Measurements from ENCODE around the gene ZNF213. TPM values are rescaled to one million over a fixed set of nuclear protein-coding genes. Genes with fewer than 3 reads are reported as not detected.

ZNF213 gene
- total RNA-seq, 1 donor from 2014 or later = 13.4 TPM

GRCh38 chr16:3099395-3099731 lies 35.5 kb upstream of the ZNF213 start:
- Mint-ChIP-seq H3K4me1 (ENCODE audit: unreplicated experiment) (peaks cover 16% of the 10 kb centered on the region), H3K4me3 (ENCODE audit: unreplicated experiment) (no peak overlapping the region), H3K36me3 (ENCODE audit: unreplicated experiment) (no peaks in the 10 kb centered on the region), H3K9me3 (ENCODE audit: unreplicated experiment) (no peaks in the 10 kb centered on the region), H3K27me3 (ENCODE audit: unreplicated experiment) (peaks cover 17% of the 10 kb centered on the region), H3K27ac (ENCODE audit: unreplicated experiment) (no peak overlapping the region)
- DNase-seq (ENCODE audit: extremely low spot score, unreplicated experiment) = no peak
- TF ChIP-seq, protein P1, sequence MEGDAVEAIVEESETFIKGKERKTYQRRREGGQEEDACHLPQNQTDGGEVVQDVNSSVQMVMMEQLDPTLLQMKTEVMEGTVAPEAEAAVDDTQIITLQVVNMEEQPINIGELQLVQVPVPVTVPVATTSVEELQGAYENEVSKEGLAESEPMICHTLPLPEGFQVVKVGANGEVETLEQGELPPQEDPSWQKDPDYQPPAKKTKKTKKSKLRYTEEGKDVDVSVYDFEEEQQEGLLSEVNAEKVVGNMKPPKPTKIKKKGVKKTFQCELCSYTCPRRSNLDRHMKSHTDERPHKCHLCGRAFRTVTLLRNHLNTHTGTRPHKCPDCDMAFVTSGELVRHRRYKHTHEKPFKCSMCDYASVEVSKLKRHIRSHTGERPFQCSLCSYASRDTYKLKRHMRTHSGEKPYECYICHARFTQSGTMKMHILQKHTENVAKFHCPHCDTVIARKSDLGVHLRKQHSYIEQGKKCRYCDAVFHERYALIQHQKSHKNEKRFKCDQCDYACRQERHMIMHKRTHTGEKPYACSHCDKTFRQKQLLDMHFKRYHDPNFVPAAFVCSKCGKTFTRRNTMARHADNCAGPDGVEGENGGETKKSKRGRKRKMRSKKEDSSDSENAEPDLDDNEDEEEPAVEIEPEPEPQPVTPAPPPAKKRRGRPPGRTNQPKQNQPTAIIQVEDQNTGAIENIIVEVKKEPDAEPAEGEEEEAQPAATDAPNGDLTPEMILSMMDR (IDR thresholded peaks at IDR 0.05) = no peak

DNA sequence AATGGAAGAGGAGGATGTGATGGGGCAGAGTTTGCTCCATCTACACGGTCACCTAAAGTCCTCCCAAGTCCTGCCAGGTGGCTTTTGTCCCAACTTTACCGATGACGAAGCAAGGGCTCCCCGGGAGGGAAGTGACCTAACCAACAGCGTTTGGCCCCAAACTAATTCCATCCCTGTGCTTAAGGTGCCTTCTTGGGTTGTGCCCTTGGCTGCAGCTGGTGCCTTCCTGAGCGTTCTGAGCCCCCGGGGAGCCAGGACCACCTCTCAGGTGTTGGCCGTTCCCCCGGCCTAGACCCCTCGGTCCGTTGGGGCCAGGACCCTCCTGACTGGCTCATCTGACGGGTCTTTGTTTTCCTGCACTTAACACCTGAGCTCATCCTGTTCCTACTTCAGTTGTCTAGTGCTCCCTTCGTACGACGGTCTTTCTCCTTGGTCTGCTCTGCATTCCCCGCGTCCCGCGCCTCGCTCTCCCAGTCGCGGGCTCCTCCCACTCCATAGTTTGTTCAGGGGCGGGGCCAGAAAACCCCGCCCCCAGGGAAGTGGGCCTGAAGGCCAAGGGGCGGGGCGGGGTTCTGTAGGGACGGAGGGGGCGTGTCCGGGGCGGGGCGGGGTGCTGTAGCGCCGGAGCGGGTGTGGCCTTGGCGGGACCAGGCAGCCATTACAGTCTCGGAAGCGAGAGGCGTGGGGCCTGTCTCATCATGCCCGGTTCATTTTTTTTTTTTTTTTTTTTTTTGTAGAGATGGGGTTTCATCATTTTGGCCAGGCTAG lies 34.9 kb upstream of the ZNF213 start:
- Mint-ChIP-seq H3K4me1 (ENCODE audit: unreplicated experiment) (peaks cover 16% of the 10 kb centered on the region), H3K27me3 (ENCODE audit: unreplicated experiment) (peaks cover 17% of the 10 kb centered on the region), H3K36me3 (ENCODE audit: unreplicated experiment) (no peaks in the 10 kb centered on the region), H3K9me3 (ENCODE audit: unreplicated experiment) (no peaks in the 10 kb centered on the region), H3K27ac (ENCODE audit: unreplicated experiment) (no peak overlapping the region), H3K4me3 (ENCODE audit: unreplicated experiment) (peak overlapping the region; percentile 63)
- TF ChIP-seq, protein P1 (IDR thresholded peaks at IDR 0.05) = no peak
- DNase-seq (ENCODE audit: extremely low spot score, unreplicated experiment) = peak; percentile 94

DNA sequence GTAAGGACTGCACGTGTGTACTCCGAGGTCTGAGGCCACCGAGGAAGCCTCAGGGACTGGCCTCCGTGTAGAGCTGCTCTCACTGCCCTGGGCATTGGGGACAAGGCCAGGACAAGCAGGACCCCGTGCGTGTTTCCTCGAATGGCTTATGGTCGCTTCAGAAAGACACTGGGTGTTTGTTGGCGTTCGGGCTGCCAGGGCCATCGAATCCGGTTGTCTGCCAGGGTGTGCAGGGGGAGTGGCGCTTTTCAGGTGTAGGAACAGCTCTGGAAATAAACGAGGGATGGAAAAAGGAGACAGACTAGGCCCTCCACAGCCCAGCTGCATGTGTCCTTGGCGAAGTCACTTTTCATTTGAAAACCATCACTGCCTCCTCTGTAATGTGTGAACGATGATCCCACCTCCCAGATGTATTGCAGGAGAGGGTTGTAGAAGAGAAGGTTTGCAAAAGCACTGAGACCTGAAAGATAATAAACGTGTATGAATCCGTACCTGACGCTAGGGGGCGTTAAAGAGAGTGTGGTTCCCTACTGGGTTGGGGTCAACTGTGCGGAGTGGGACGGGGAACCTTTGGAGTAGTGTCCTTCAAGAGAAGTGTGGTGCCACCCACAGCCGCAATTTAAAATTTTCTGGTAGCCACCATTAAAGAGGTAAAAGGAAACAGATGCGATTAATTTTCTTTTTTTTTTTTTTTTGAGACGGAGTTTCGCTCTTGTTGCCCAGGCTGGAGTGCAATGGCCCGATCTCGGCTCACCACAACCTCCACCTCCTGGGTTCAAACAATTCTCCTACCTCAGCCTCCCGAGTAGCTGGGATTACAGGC lies 33.6 kb upstream of the ZNF213 start:
- peaks cover 18% of the 10 kb centered on the region for H3K4me1 Mint-ChIP-seq (ENCODE audit: unreplicated experiment)

DNA sequence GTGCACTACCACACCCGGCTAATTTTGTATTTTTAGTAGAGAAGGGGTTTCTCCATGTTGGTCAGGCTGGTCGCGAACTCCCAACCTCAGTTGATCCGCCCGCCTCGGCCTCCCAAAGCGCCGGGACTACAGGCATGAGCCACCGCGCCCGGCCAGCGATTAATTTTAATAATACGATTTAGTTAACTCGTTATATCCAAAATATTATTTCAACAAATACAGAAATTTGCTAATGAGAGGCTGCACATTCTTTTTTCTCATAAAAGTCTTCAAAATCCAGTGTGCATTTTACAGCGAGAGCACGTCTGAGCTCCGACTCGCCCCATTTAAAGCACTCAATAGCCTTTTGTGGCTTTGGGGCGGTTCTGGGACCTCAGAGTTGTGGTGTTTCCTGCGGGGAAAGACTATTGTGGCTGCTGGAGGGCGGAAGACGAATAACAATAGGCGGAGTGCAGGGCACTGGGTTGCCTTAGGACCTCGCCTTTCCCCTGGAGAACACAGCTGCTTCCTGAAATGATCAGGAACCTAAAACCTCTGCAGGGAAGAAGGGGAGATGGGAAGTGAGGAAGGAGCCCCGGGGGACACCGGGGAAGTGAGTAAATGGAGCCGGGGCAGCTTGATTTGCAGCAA lies 32.9 kb upstream of the ZNF213 start:
- Mint-ChIP-seq H3K4me1 (ENCODE audit: unreplicated experiment) (peaks cover 22% of the 10 kb centered on the region), H3K9me3 (ENCODE audit: unreplicated experiment) (no peaks in the 10 kb centered on the region)

More for the DNA sequence above, 33.6 kb upstream of the ZNF213 start:
- Mint-ChIP-seq H3K36me3 (ENCODE audit: unreplicated experiment) (no peaks in the 10 kb centered on the region), H3K9me3 (ENCODE audit: unreplicated experiment) (no peaks in the 10 kb centered on the region), H3K27ac (ENCODE audit: unreplicated experiment) (peak overlapping the region; percentile 18), H3K27me3 (ENCODE audit: unreplicated experiment) (peaks cover 17% of the 10 kb centered on the region), H3K4me3 (ENCODE audit: unreplicated experiment) (no peak overlapping the region)
- TF ChIP-seq, protein P1 (IDR thresholded peaks at IDR 0.05) = peak; percentile 59
- DNase-seq (ENCODE audit: extremely low spot score, unreplicated experiment) = no peak

More for the DNA sequence above, 32.9 kb upstream of the ZNF213 start:
- Mint-ChIP-seq H3K36me3 (ENCODE audit: unreplicated experiment) (no peaks in the 10 kb centered on the region), H3K27me3 (ENCODE audit: unreplicated experiment) (peaks cover 16% of the 10 kb centered on the region), H3K27ac (ENCODE audit: unreplicated experiment) (no peak overlapping the region), H3K4me3 (ENCODE audit: unreplicated experiment) (no peak overlapping the region)
- TF ChIP-seq, protein P1 (IDR thresholded peaks at IDR 0.05) = no peak
- DNase-seq (ENCODE audit: extremely low spot score, unreplicated experiment) = no peak
